ENCODE results near the gene TCEAL4.

DNA sequence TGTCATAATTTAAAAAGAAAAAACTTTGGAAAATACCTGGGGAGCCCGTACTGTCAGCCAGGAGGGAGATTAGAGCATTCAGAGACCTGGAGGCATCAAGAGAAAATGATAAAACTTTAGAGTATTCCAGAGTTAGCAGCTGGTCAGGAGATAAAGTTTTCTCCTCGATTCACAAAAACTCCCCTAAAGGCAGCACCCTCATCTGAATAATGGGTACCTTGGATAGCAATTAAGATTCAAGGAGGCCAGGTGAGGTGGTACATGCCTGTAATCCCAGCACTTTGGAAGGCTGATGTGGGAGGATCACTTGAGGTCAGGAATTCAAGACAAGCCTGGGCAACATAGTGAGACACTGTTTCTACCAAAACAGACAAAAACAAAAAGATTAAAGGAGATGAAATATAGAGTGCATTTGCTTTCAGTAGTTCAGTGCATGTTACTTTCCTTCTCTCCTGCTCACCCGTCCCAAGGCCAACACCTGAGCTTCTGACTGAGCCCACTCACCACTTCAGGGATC lies 47.4 kb upstream of the TCEAL4 start:
- TF ChIP-seq, protein P1, sequence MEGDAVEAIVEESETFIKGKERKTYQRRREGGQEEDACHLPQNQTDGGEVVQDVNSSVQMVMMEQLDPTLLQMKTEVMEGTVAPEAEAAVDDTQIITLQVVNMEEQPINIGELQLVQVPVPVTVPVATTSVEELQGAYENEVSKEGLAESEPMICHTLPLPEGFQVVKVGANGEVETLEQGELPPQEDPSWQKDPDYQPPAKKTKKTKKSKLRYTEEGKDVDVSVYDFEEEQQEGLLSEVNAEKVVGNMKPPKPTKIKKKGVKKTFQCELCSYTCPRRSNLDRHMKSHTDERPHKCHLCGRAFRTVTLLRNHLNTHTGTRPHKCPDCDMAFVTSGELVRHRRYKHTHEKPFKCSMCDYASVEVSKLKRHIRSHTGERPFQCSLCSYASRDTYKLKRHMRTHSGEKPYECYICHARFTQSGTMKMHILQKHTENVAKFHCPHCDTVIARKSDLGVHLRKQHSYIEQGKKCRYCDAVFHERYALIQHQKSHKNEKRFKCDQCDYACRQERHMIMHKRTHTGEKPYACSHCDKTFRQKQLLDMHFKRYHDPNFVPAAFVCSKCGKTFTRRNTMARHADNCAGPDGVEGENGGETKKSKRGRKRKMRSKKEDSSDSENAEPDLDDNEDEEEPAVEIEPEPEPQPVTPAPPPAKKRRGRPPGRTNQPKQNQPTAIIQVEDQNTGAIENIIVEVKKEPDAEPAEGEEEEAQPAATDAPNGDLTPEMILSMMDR (IDR thresholded peaks at IDR 0.05), result no peak
- TF ChIP-seq POLR2A (IDR thresholded peaks at IDR 0.05), result no peak

All from upper lobe of left lung (tissue), 4 donors.